Measurements from ENCODE around the gene GSTP1.

Gene GSTP1

GRCh38 chr11:67632175-67632981, 48.8 kb downstream of the GSTP1 start:
- DNase-seq: peak in 1 of 2 donors; percentile 18

- peak in 1 of 2 donors; percentile 16 for DNase-seq
Measured at GRCh38 chr11:67632982-67633755, 49.6 kb downstream of the GSTP1 start.

- no peak for DNase-seq
Measured at GRCh38 chr11:67633758-67634365, 50.2 kb downstream of the GSTP1 start.

GRCh38 chr11:67634366-67635230, 51.0 kb downstream of the GSTP1 start:
- no peak for DNase-seq

- no peak for DNase-seq
Measured at GRCh38 chr11:67635231-67635521, 51.6 kb downstream of the GSTP1 start.
